Ishikawa (cell line): ENCODE measurements around the gene COL27A1.

ENCODE experiments used
- CEBPB ChIP-seq: IDR thresholded peaks from 2 replicates; pipeline ENCODE4 v1.6.1; 2012
- CREB1 ChIP-seq: IDR thresholded peaks from 2 replicates; pipeline ENCODE4 v1.6.1; 2012; ENCODE audit warnings: low read depth
- EGR1 ChIP-seq: IDR thresholded peaks from 2 replicates; pipeline ENCODE4 v1.6.1; 2012
- EP300 ChIP-seq: IDR thresholded peaks from 2 replicates; pipeline ENCODE4 v1.6.1; 2012; ENCODE audit warnings: borderline replicate concordance
- FOXM1 ChIP-seq: IDR thresholded peaks from 2 replicates; pipeline ENCODE4 v1.6.1; 2012; ENCODE audit warnings: low read depth, borderline replicate concordance
- MAX ChIP-seq: IDR thresholded peaks from 2 replicates; pipeline ENCODE4 v1.6.1; 2012
- NFIC ChIP-seq: IDR thresholded peaks from 2 replicates; pipeline ENCODE4 v1.6.1; 2012
- RAD21 ChIP-seq: IDR thresholded peaks from 2 replicates; pipeline ENCODE4 v1.6.1; 2012; ENCODE audit warnings: low read depth
- REST ChIP-seq: IDR thresholded peaks from 2 replicates; pipeline ENCODE4 v1.6.1; 2012; ENCODE audit warnings: low read depth, mild to moderate bottlenecking
- TAF1 ChIP-seq: IDR thresholded peaks from 2 replicates; pipeline ENCODE4 v1.6.1; 2012; ENCODE audit warnings: low read depth, mild to moderate bottlenecking
- TCF12 ChIP-seq: IDR thresholded peaks from 2 replicates; pipeline ENCODE4 v1.6.1; 2012; ENCODE audit warnings: low read depth
- TEAD4 ChIP-seq: IDR thresholded peaks from 2 replicates; pipeline ENCODE4 v1.6.1; 2012
- USF1 ChIP-seq: IDR thresholded peaks from 2 replicates; pipeline ENCODE4 v1.6.1; 2012
- YY1 ChIP-seq: IDR thresholded peaks from 2 replicates; pipeline ENCODE4 v1.6.1; 2012; ENCODE audit warnings: low read depth
- ZBTB7A ChIP-seq: IDR thresholded peaks from 2 replicates; pipeline ENCODE4 v1.6.1; 2012; ENCODE audit warnings: low read depth

Gene COL27A1

GRCh38 chr9:114278881-114279570, 123.7 kb downstream of the COL27A1 start:
- TF ChIP-seq FOXM1 (no peak), YY1 (peak; percentile 73), TAF1 (no peak), MAX (0 out of 2 replicates have a peak, but pooled peaks have one; percentile 18), TEAD4 (peak; percentile 27; the same call in 1 of the 2 replicates)

- TF ChIP-seq TAF1 (no peak), ZBTB7A (no peak), EP300 (no peak), TEAD4 (no peak), RAD21 (no peak), MAX (no peak), NFIC (no peak), REST (no peak), YY1 (no peak)
These were observed 124.4 kb downstream of the COL27A1 start for GRCh38 chr9:114279693-114280092.

GRCh38 chr9:114280636-114281472, 125.5 kb downstream of the COL27A1 start:
- TF ChIP-seq CEBPB (no peak), MAX (no peak), YY1 (no peak), FOXM1 (no peak), EP300 (no peak), TAF1 (no peak), ZBTB7A (no peak), RAD21 (no peak), TCF12 (no peak), REST (no peak), USF1 (no peak), EGR1 (no peak), TEAD4 (no peak), CREB1 (no peak), NFIC (no peak)

GRCh38 chr9:114281473-114282103, 126.3 kb downstream of the COL27A1 start:
- TF ChIP-seq REST (no peak), ZBTB7A (no peak), TAF1 (no peak), TCF12 (no peak), RAD21 (no peak), FOXM1 (no peak), TEAD4 (no peak), NFIC (no peak), MAX (no peak), USF1 (no peak), CREB1 (no peak), YY1 (no peak), CEBPB (no peak), EP300 (no peak), EGR1 (no peak)
